Cerebellar cortex (tissue), 1 donor: ENCODE measurements around the gene CCDC63.
"Not testable (repeated sequence)": the region's sequence is repeated elsewhere in the genome, so short reads cannot be mapped to it uniquely, and the experiment has no call there.

ENCODE experiments used
- DNase-seq: peaks from one replicate; pipeline ENCODE4 v3.0.0-alpha.2; 2015; ENCODE audit warnings: low spot score

The CCDC63 gene

DNA sequence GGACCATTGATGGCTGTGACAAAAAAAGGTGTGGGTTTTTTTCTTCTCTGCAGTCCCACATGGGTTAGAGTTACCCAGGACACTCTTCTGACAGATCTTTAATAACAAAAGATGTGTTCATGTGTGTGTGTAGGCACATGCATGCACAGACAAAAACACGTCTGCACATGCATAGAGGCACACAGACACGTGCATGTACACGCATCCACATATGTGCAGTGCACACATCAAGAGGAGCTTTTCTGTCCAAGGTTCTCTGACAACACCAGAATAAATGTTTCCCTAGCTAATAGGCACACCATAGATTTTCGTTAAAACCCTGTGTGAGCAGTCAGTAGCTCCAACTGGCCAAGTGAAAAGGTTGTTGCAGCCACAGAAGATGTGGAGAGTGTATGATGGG lies 76.4 kb downstream of the CCDC63 start:
- no peak for DNase-seq

GRCh38 chr12:110923692-110924334 lies 77.0 kb downstream of the CCDC63 start:
- DNase-seq, result no peak

DNA sequence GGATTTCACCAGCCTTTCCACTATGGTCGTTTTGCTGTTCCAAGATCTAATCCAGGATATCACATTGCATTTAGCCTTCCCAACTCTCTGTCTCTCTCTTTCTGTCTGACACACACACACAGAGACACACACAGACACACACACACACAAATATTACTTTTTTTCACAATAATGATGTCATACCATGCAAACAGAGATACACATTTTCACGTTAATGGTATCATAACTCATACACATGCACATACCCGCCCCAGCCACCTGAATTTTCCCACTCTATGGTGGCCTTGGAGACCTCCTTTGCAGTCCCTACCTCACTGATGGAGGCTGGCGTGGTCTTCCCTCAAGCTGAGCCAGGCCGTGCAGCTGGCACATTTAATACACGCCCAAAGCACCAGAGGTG lies 80.8 kb downstream of the CCDC63 start:
- no peak for DNase-seq

- DNase-seq, result no peak
Measured at GRCh38 chr12:110928700-110929099, 81.9 kb downstream of the CCDC63 start.

GRCh38 chr12:110929818-110930217 lies 83.0 kb downstream of the CCDC63 start:
- no peak for DNase-seq

- no peak for DNase-seq
Measured at GRCh38 chr12:110930348-110931314, 83.8 kb downstream of the CCDC63 start.

DNA sequence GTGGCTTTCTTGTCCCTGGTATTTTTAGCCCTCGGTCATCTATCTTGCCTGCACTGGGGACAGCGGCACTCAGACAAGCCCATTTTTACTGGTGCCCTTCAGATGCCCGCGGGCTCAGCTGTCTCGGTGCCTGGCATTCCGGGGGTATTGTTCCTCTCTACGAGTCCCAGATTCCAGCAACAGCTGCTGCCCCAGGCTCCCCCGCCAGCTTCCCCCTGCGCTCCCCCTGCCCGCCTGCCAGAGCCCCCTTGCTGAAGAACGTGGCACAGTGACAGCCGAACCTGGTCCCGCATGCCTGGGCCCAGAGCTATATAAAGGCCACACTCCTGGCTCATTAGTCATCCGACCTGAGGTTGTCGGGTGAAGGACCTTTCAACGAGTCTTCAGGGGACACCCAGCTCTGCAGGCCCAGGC lies 84.5 kb downstream of the CCDC63 start:
- DNase-seq, result no peak

DNA sequence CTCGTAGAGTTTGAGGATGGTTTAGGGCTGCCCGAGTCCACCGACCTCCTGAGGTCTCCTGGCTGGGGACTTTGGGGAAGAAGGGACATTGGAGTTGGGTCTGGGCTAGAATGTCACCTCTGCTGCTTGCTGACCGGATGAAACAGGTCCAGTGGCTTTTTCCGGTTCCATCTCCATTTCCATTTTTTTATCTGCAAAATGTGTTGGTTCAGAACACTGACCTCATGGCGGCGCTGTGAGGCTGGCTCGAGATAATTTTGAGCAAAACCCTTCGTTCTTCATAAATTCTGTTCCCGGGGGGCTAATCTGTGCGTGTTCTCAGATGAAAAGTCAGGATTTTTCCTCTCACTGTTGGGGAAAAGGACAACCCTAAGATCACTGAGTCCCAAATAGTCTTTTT lies 85.3 kb downstream of the CCDC63 start:
- no peak for DNase-seq

- no peak for DNase-seq
Measured at GRCh38 chr12:110933326-110933974, 86.7 kb downstream of the CCDC63 start.

- no peak for DNase-seq
Measured at GRCh38 chr12:110934093-110934852, 87.5 kb downstream of the CCDC63 start.

DNA sequence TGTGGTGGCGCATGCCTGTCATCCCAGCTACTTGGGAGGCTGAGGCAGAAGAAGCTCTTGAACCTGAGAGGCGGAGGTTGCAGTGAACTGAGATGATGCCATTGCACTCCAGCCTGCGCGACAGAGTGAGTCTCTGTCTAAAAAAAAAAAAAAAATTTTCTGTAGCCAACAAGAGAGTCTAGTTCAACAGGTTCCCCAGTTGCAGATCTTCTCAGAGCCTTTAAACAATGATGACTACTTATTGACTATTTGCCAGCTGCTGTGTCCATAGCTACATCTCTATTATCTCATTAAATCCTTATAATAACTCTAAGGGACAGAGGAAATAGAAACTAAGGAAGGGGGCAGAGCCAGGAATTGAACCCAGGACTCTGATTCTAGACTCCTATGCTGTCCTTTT lies 88.8 kb downstream of the CCDC63 start:
- DNase-seq, result no peak

DNA sequence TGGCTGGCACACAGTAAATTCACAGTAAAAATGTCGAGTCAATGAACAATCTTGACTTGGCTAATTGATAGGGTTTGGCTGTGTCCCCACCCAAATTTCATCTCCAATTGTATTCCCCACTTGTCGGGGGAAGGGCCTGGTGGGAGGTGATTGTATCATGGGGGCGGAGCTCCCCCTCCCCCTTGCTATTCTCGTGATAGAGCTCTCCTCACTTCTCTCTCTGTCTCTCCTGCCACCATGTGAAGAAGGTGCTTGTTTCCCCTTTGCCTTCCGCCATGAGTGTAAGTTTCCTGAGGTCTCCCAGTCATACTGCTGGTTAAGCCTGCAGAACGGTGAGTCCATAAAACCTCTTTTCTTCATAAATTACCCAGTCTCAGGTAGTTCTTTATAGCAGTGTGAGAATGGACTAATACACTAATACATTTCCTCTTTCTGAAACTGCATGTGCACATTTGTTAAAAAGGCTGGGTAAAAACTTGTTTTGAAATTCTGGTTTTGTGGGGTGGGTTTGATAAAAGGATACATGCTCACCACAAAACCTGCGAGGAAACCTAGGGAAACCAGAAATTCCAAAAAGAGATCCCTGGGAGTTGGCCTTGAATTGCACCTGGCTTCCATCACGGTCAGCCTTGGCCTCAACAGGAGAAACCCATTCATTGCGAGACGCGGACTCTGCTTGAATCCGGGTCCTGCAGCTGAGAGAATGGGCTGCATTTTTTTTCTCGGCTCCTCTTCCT lies 89.7 kb downstream of the CCDC63 start:
- no peak for DNase-seq

DNA sequence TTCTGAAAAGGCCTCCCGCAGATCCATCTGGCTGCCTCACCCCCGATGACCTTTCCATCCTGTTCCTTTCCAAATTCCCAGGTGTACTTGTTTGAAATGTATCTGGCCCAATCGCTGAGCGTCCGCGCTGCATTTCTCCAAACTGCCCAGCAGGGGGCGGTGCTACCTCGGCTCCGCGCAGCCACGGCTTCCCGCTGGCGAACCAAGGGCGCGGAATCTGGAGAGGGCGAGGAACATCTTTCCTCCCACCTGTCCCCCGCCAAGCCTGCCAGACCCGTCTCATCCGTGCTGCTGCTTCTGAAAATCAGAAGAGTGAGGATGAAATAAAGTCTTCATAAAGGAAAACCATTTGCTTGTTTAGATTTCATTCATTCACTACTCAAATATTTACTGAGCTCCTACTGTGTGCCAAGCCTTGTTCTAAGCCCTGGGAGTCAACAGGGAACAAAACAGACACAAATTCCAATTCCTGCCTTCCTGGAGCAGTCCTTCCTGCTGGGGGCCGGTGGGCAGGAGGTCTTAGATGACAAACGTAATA lies 90.4 kb downstream of the CCDC63 start:
- DNase-seq, result peak; percentile 91

DNA sequence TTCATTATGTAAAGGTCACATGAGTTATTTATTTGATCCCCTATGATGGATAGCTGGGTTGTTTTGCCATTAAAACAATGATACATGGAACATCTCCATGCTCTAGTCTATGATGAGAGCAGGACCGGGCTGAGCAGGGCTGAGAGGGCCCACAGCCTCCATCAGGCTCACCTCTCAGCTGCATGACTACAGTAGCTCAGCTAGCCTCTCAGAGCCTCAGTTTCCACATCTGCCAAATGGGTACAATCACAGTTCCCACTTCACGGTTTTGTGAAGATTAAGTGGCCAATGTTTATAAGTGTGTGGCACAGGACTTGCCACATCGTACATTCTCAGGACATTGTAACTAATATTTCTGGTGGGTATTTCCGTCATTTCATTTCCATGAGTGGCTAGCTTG lies 93.5 kb downstream of the CCDC63 start:
- DNase-seq, result no peak

- DNase-seq, result no peak
Measured at GRCh38 chr12:110940933-110941332, 94.1 kb downstream of the CCDC63 start.

GRCh38 chr12:110941391-110941790 lies 94.6 kb downstream of the CCDC63 start:
- DNase-seq, result no peak

DNA sequence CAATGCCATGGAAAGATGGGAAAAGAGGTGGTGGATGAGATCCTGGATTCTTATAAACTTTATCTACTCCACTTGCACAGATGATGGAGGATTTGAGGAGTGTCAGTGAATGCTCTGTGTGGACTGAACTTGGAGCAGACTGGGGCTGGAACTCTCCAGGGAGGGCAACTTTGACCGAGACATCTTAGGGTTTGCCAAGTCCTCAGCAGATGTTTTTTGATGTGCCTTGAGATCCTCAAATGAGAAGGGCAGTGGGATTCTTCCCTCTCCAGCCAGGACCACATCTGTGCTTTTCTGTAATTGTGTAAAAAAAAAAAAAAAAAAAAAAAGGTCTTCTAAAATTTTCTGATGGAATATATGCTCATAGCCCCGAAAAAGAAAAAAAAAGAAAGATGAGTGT lies 96.6 kb downstream of the CCDC63 start:
- no peak for DNase-seq

DNA sequence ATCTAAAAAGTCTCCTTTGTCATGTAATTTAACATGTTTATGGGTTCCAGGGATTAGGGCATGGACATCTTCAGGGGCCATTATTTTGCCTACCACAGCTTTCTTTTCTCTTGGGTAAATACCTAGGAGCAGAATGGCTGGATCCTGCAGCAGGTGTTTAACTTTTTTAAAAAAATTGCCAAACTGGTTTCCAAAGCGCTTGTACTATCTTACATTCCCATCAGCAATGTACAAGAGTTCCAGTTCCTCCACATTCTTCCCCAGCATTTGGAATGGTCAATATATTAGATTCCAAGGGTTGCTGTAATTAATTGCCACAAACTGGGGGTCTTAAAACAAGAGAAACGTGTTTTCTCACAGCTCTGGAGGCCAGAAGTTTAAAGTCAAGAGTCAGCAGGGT lies 101.3 kb downstream of the CCDC63 start:
- no peak for DNase-seq

DNA sequence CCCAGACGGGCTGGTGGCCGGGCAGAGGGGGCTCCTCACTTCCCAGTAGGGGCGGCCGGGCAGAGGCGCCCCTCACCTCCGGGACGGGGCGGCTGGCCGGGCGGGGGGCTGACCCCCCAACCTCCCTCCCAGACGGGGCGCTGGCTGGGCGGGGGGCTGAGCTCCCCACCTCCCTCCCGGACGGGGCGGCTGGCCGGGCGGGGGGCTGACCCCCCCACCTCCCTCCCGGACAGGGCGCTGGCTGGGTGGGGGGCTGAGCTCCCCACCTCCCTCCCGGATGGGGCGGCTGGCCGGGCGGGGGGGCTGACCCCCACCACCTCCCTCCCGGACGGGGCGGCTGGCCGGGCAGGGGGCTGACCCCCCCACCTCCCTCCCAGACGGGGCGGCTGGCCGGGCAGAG lies 103.7 kb downstream of the CCDC63 start:
- not testable (repeated sequence) for DNase-seq

- DNase-seq, result not testable (repeated sequence)
Measured at GRCh38 chr12:110950867-110951266, 104.1 kb downstream of the CCDC63 start.
